ENCODE measurements around the gene LFNG.
"Not testable (repeated sequence)": the region's sequence is repeated elsewhere in the genome, so short reads cannot be mapped to it uniquely, and the experiment has no call there.

DNA sequence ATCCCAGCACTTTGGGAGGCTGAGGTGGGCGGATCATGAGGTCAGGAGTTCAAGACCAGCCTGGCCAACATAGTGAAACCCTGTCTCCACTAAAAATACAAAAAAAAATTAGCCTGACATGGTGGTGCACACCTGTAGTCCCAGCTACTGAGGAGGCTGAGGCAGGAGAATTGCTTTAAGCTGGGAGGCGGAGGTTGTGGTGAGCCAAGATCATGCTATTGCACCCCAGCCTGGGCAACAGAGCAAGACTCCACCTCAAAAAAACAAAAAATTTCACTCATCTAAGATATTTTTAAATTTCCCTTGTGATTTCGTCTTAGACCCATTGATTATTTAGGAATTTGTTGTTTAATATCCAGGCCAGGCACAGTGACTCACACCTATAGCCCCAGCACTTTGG, 44.4 kb downstream of the LFNG start:
- TF ChIP-seq, protein P1, sequence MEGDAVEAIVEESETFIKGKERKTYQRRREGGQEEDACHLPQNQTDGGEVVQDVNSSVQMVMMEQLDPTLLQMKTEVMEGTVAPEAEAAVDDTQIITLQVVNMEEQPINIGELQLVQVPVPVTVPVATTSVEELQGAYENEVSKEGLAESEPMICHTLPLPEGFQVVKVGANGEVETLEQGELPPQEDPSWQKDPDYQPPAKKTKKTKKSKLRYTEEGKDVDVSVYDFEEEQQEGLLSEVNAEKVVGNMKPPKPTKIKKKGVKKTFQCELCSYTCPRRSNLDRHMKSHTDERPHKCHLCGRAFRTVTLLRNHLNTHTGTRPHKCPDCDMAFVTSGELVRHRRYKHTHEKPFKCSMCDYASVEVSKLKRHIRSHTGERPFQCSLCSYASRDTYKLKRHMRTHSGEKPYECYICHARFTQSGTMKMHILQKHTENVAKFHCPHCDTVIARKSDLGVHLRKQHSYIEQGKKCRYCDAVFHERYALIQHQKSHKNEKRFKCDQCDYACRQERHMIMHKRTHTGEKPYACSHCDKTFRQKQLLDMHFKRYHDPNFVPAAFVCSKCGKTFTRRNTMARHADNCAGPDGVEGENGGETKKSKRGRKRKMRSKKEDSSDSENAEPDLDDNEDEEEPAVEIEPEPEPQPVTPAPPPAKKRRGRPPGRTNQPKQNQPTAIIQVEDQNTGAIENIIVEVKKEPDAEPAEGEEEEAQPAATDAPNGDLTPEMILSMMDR (IDR thresholded peaks at IDR 0.05; ENCODE audit: low read depth, low read length, poor library complexity, severe bottlenecking) = not testable (repeated sequence)
- not testable (repeated sequence) for TF ChIP-seq EZH2phosphoT487 (IDR thresholded peaks at IDR 0.05; ENCODE audit: borderline replicate concordance, low read length)
